ENCODE measurements around the gene ATP1A4.

- TF ChIP-seq EZH2phosphoT487 (IDR thresholded peaks at IDR 0.05; ENCODE audit: insufficient read depth, low read depth) (no peak), EZH2 (IDR thresholded peaks at IDR 0.05; ENCODE audit: insufficient read depth, poor library complexity, severe bottlenecking) (no peak)
Observed at GRCh38 chr1:160134791-160135572, 16.4 kb upstream of the ATP1A4 start.
